Trophoblast cell (in vitro differentiated cells and primary cell): ENCODE measurements around the gene MMAB.

Source experiments
- DNase-seq, 2 donors: peaks; one replicate each; pipeline ENCODE4 v3.0.0-alpha.2; 2016
- H2AFZ ChIP-seq: 2 replicates; pipeline ENCODE4 v1.6.1; 2013; ENCODE audit warnings: low read length, moderate library complexity, mild to moderate bottlenecking; ENCODE audit not compliant: insufficient read depth, poor library complexity
- H2AK5ac ChIP-seq: 2 replicates; pipeline ENCODE4 v1.6.1; 2013; ENCODE audit warnings: mild to moderate bottlenecking, low read length
- H2BK120ac ChIP-seq: 2 replicates; pipeline ENCODE4 v1.6.1; 2013; ENCODE audit warnings: low read length, mild to moderate bottlenecking, moderate library complexity; ENCODE audit not compliant: insufficient read depth, poor library complexity
- H2BK12ac ChIP-seq: 2 replicates; pipeline ENCODE4 v1.6.1; 2013; ENCODE audit warnings: mild to moderate bottlenecking, low read length, moderate library complexity
- H2BK5ac ChIP-seq: 2 replicates; pipeline ENCODE4 v1.6.1; 2013; ENCODE audit warnings: low read length, low read depth, moderate library complexity, mild to moderate bottlenecking; ENCODE audit not compliant: poor library complexity
- H3K14ac ChIP-seq: 2 replicates; pipeline ENCODE4 v1.6.1; 2013; ENCODE audit warnings: mild to moderate bottlenecking, low read length
- H3K18ac ChIP-seq: 2 replicates; pipeline ENCODE4 v1.6.1; 2013; ENCODE audit warnings: mild to moderate bottlenecking, low read length
- H3K23ac ChIP-seq: 2 replicates; pipeline ENCODE4 v1.6.1; 2013; ENCODE audit warnings: low read length
- H3K27ac ChIP-seq: 2 replicates; pipeline ENCODE4 v1.5.1; 2013; ENCODE audit warnings: low read depth, mild to moderate bottlenecking, inconsistent platforms, low read length, moderate library complexity
- H3K27me3 ChIP-seq: 2 replicates; pipeline ENCODE4 v1.6.1; 2013; ENCODE audit warnings: inconsistent platforms, mild to moderate bottlenecking, low read length, moderate library complexity; ENCODE audit not compliant: insufficient read depth
- H3K36me3 ChIP-seq, 2 experiments: 1 replicate in 1 of 2; 2 replicates in 1 of 2; pipeline ENCODE4 v1.6.1; 2013; ENCODE audit warnings: low read length in 2 of 2, mild to moderate bottlenecking in 2 of 2, moderate library complexity in 1 of 2; ENCODE audit not compliant: insufficient read depth in 2 of 2, control insufficient read depth in 1 of 2
- H3K4ac ChIP-seq: 2 replicates; pipeline ENCODE4 v1.6.1; 2013; ENCODE audit warnings: low read depth, mild to moderate bottlenecking, low read length, moderate library complexity
- H3K4me1 ChIP-seq, 2 experiments: 1 replicate in 1 of 2; 2 replicates in 1 of 2; pipeline ENCODE4 v1.6.1; 2013; ENCODE audit warnings: low read length in 2 of 2, mild to moderate bottlenecking in 2 of 2, moderate library complexity in 1 of 2; ENCODE audit not compliant: insufficient read depth in 2 of 2, control insufficient read depth in 1 of 2
- H3K4me2 ChIP-seq: 2 replicates; pipeline ENCODE4 v1.6.1; 2013; ENCODE audit warnings: inconsistent platforms, mild to moderate bottlenecking, low read length, moderate library complexity
- H3K4me3 ChIP-seq: 2 replicates; pipeline ENCODE4 v1.5.1; 2013; ENCODE audit warnings: mild to moderate bottlenecking, low read depth, low read length, inconsistent platforms
- H3K79me1 ChIP-seq: one replicate; pipeline ENCODE4 v1.6.1; 2013; ENCODE audit warnings: low read length
- H3K79me2 ChIP-seq: 2 replicates; pipeline ENCODE4 v1.6.1; 2013; ENCODE audit warnings: low read length, mild to moderate bottlenecking; ENCODE audit not compliant: control insufficient read depth, insufficient read depth, poor library complexity
- H3K9ac ChIP-seq: 2 replicates; pipeline ENCODE4 v1.6.1; 2013; ENCODE audit warnings: mild to moderate bottlenecking, low read length
- H3K9me3 ChIP-seq: 2 replicates; pipeline ENCODE4 v1.6.1; 2013; ENCODE audit warnings: low read depth, mild to moderate bottlenecking, control low read depth, inconsistent platforms, low read length; ENCODE audit not compliant: insufficient read depth
- H4K12ac ChIP-seq: 2 replicates; pipeline ENCODE4 v1.6.1; 2013; ENCODE audit warnings: low read depth, mild to moderate bottlenecking, low read length, moderate library complexity
- H4K8ac ChIP-seq: 2 replicates; pipeline ENCODE4 v1.6.1; 2013; ENCODE audit warnings: low read depth, mild to moderate bottlenecking, low read length, moderate library complexity
- H4K91ac ChIP-seq: one replicate; pipeline ENCODE4 v1.6.1; 2013; ENCODE audit warnings: low read depth, mild to moderate bottlenecking, low read length, moderate library complexity
- WGBS: extraction: QIAGEN DNeasy Blood & Tissue Kit; methylation state at CpG from one replicate; pipeline ENCODE4 v1.1.7; 2013; ENCODE audit warnings: missing lambda C conversion rate; ENCODE audit not compliant: insufficient read length, insufficient coverage; ENCODE audit errors: extremely low coverage; 5-methylcytosine and 5-hydroxymethylcytosine counted together

Gene MMAB

DNA sequence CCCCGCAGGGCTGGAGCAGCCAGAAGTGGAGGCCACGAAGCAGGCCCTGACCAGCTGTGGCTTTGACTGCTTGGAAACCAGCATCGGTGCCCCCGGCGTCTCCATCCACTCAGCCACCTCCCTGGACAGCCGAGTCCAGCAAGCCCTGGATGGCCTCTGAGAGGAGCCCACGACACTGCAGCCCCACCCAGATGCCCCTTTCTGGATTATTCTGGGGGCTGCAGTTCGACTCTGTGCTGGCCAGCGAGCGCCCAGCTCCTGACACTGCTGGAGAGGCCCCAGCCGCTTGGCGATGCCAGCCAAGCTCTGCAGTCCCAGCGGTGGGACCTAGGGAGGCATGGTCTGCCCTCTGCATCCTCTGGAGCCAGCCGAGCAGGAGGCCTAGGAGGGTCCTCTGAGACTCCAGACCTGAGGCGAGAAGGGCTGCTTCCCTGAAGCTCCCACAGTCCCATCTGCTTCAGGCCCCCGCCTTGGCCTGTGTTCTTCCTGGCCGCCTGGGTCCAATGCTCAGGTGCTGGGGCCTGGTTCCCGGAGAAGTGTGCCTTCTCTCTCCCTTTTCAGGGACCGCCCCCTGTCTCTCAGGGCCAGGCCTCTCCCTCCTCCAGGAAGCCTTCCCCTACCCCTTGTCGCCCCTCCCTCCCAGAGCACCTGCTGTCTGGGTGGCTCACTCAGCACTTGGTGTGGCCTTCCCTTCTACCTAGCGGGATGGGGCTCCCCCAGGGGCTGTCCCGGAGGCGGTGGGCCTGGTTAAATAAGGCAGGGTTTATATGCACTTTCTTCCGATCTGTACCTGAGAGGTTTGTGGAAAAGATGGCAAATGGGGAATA, 23.3 kb upstream of the MMAB start:
- H3K4me1 ChIP-seq, result no peaks in the 10 kb centered on the region
- no peak overlapping the region for H3K9ac ChIP-seq
- H3K27ac ChIP-seq, result no peak overlapping the region
- H3K79me1 ChIP-seq, result no peaks in the 10 kb centered on the region
- no peak overlapping the region for H2AFZ ChIP-seq
- H2BK120ac ChIP-seq, result no peak overlapping the region
- no peaks in the 10 kb centered on the region for H3K27me3 ChIP-seq
- WGBS, result no CpG with 5 or more reads among the region's 24 CpGs
- DNase-seq, result no peak
- no peak overlapping the region for H3K18ac ChIP-seq
- H2BK5ac ChIP-seq, result no peak overlapping the region
- no peak overlapping the region for H2BK12ac ChIP-seq
- H4K12ac ChIP-seq, result no peak overlapping the region
- no peak overlapping the region for H3K4ac ChIP-seq
- H4K8ac ChIP-seq, result no peak overlapping the region
- no peaks in the 10 kb centered on the region for H3K79me2 ChIP-seq
- no peak overlapping the region for H3K14ac ChIP-seq
- no peak overlapping the region for H4K91ac ChIP-seq
- H3K4me3 ChIP-seq, result no peak overlapping the region
- H2AK5ac ChIP-seq, result no peak overlapping the region
- H3K9me3 ChIP-seq, result peaks cover 2% of the 10 kb centered on the region
- no peak overlapping the region for H3K4me2 ChIP-seq
- H3K36me3 ChIP-seq, result peaks cover 44 to 48% of the 10 kb centered on the region in 2 experiments
- no peak overlapping the region for H3K23ac ChIP-seq

DNA sequence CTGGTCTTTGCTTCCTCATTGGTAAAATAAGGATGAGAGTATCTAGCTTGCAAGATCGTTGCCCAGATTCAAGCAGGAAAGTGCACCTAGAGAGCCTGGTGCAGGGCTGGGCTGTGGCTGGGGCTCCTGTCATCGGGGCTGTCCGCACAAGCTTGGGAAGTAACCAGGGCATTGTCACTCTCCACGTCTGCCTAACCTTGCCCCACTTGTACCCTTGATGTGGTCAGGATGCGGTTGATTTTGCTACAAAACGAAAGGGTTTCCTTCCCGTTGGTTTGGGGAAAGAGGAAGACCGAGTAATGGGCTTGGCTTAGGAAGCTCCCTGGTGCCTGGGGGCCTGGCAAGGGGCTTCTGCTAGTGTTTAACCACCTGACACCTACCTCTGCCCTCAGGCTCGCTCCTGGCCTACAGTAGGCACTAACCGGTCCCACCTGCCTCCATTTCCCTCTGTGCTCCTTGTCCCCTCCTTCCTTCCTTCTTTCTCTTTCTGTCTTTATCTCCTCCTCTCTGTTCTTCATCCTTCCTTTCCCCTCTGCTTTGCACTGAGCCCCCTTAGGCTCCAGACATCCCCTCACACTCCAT, 22.1 kb upstream of the MMAB start:
- no peak overlapping the region for H4K91ac ChIP-seq
- H3K14ac ChIP-seq, result no peak overlapping the region
- H2BK5ac ChIP-seq, result no peak overlapping the region
- H3K27me3 ChIP-seq, result no peaks in the 10 kb centered on the region
- peaks cover 55 to 59% of the 10 kb centered on the region in 2 experiments for H3K36me3 ChIP-seq
- H2AK5ac ChIP-seq, result no peak overlapping the region
- H2AFZ ChIP-seq, result no peak overlapping the region
- H3K4me3 ChIP-seq, result no peak overlapping the region
- no peaks in the 10 kb centered on the region for H3K4me1 ChIP-seq
- no peak overlapping the region for H3K9ac ChIP-seq
- no peak for DNase-seq
- H3K23ac ChIP-seq, result no peak overlapping the region
- H3K4ac ChIP-seq, result no peak overlapping the region
- no peak overlapping the region for H3K4me2 ChIP-seq
- no peaks in the 10 kb centered on the region for H3K79me2 ChIP-seq
- no peak overlapping the region for H3K27ac ChIP-seq
- H3K9me3 ChIP-seq, result peaks cover 2% of the 10 kb centered on the region
- no CpG with 5 or more reads among the region's 10 CpGs for WGBS
- no peak overlapping the region for H4K12ac ChIP-seq
- no peaks in the 10 kb centered on the region for H3K79me1 ChIP-seq
- no peak overlapping the region for H2BK120ac ChIP-seq
- no peak overlapping the region for H3K18ac ChIP-seq
- H2BK12ac ChIP-seq, result no peak overlapping the region
- H4K8ac ChIP-seq, result no peak overlapping the region

DNA sequence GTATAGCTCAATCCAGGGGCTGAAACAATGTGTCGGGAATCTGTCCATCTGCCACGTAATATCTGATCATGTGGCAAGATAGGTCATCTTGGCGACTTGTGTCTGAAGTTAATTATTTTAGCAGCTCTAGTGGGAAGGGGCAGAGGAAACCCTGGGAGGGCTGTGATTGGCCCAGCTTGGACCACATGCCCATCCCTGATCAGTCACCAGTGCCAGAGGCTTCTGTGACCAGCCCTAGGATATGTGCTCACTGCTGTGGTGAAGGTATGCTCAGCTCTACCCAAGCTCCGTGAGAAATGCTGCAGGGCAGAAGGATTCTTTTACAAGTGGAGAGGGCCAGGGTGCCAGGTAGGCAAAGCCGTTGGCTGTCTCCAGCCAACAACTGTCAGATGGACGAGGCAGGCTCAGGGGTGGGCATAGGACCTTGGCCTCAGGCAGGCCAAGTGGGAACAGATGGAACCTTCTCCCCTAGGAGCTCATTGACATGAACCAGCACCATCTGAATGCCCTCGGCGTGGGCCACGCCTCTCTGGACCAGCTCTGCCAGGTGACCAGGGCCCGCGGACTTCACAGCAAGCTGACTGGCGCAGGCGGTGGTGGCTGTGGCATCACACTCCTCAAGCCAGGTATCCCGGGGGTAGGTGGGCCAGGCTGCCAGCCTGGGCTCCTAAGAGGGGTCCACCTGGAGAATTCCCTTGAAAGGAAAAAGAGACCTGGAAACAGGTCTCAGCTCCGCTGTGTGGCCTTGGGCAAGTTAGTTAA, 21.4 kb upstream of the MMAB start:
- Histone ChIP-seq H2BK120ac (no peak overlapping the region), H3K36me3 (peaks cover 62 to 66% of the 10 kb centered on the region in 2 experiments), H3K4me1 (no peaks in the 10 kb centered on the region), H4K8ac (no peak overlapping the region), H3K79me1 (no peaks in the 10 kb centered on the region), H3K4me3 (no peak overlapping the region), H2BK5ac (no peak overlapping the region), H3K79me2 (no peaks in the 10 kb centered on the region), H3K14ac (no peak overlapping the region), H4K12ac (no peak overlapping the region), H2BK12ac (no peak overlapping the region), H2AFZ (no peak overlapping the region), H3K18ac (no peak overlapping the region), H3K27me3 (no peaks in the 10 kb centered on the region), H3K9me3 (peaks cover 2% of the 10 kb centered on the region), H2AK5ac (no peak overlapping the region), H3K4ac (no peak overlapping the region), H3K27ac (no peak overlapping the region), H3K9ac (no peak overlapping the region), H4K91ac (no peak overlapping the region), H3K4me2 (no peak overlapping the region), H3K23ac (no peak overlapping the region)
- DNase-seq, result no peak
- no CpG with 5 or more reads among the region's 15 CpGs for WGBS

DNA sequence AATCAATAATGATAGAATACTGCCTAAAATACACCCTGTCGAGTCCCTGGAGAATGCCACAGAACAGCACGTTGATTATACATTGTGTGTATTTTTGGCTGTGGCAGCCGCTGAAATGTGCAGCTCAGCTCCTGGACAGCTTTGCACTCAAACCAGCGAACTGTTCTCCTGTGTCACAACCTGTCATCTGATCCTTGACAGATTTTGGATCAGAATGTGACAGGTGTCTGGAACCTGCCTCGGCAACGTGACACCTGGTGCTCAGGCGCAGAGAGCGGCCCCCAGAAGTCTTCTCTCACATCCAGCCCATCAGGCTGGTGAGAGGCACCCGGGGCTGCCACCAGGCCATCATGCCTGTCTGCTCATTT, 19.6 kb upstream of the MMAB start:
- Histone ChIP-seq H4K12ac (no peak overlapping the region), H3K9ac (no peak overlapping the region), H3K18ac (no peak overlapping the region), H3K4ac (no peak overlapping the region), H3K36me3 (peaks cover 77 to 82% of the 10 kb centered on the region in 2 experiments), H2AFZ (no peak overlapping the region), H4K91ac (no peak overlapping the region), H4K8ac (no peak overlapping the region), H2BK5ac (no peak overlapping the region), H2BK12ac (no peak overlapping the region), H3K14ac (no peak overlapping the region), H2AK5ac (no peak overlapping the region), H2BK120ac (no peak overlapping the region), H3K27ac (no peak overlapping the region), H3K23ac (no peak overlapping the region), H3K9me3 (peaks cover 2% of the 10 kb centered on the region), H3K4me3 (no peak overlapping the region), H3K79me2 (no peaks in the 10 kb centered on the region), H3K4me1 (no peaks in the 10 kb centered on the region), H3K27me3 (no peaks in the 10 kb centered on the region), H3K4me2 (no peak overlapping the region), H3K79me1 (no peaks in the 10 kb centered on the region)
- WGBS, result no CpG with 5 or more reads among the region's 9 CpGs
- DNase-seq, result no peak
